Smooth muscle cell (in vitro differentiated cells): ENCODE results near the gene THAP11. TPM values are rescaled to one million over a fixed set of nuclear protein-coding genes. Genes with fewer than 3 reads are reported as not detected.

Experiments
- DNase-seq: peaks from one replicate; lab custom pipeline; 2025; ENCODE audit not compliant: unreplicated experiment; lab: John Stamatoyannopoulos, UW
- H2AFZ ChIP-seq: fragments of 200-600 bp; sonication (generic); 2 replicates; pipeline ENCODE4 v1.6.0; 2016; ENCODE audit warnings: antibody characterized with exemption, low read depth, mild to moderate bottlenecking
- H3F3A ChIP-seq: fragments of 200-600 bp; sonication (generic); 2 replicates; pipeline ENCODE4 v1.6.0; 2017; ENCODE audit warnings: antibody characterized with exemption, low read depth
- H3K27ac ChIP-seq: fragments of 200-600 bp; sonication (generic); 2 replicates; pipeline ENCODE4 v1.5.1; 2016; ENCODE audit warnings: low read depth, mild to moderate bottlenecking
- H3K27me3 ChIP-seq: fragments of 200-600 bp; sonication (generic); 2 replicates; pipeline ENCODE4 v1.6.1; 2016; ENCODE audit warnings: low read depth, mild to moderate bottlenecking
- H3K36me3 ChIP-seq: fragments of 200-600 bp; sonication (generic); 2 replicates; pipeline ENCODE4 v1.5.1; 2016; ENCODE audit warnings: low read depth
- H3K4me1 ChIP-seq: fragments of 200-600 bp; sonication (generic); 2 replicates; pipeline ENCODE4 v1.5.1; 2016; ENCODE audit warnings: low read depth
- H3K4me2 ChIP-seq: fragments of 200-600 bp; sonication (generic); 2 replicates; pipeline ENCODE4 v1.6.0; 2016; ENCODE audit warnings: mild to moderate bottlenecking
- H3K4me3 ChIP-seq: fragments of 200-600 bp; sonication (generic); 2 replicates; pipeline ENCODE4 v1.5.1; 2016; ENCODE audit warnings: mild to moderate bottlenecking
- H3K79me2 ChIP-seq: fragments of 200-600 bp; sonication (generic); 2 replicates; pipeline ENCODE4 v1.6.0; 2016; ENCODE audit warnings: low read depth, mild to moderate bottlenecking
- H3K9ac ChIP-seq: fragments of 200-600 bp; sonication (generic); 2 replicates; pipeline ENCODE4 v1.6.0; 2016; ENCODE audit warnings: low read depth
- H3K9me3 ChIP-seq: fragments of 200-600 bp; sonication (generic); replicated peaks from 2 replicates; pipeline ENCODE4 v1.5.1; 2016; ENCODE audit warnings: low read depth
- H4K20me1 ChIP-seq: fragments of 200-600 bp; sonication (generic); 2 replicates; pipeline ENCODE4 v1.6.0; 2016; ENCODE audit warnings: low read depth
- CTCF ChIP-seq: fragments of 200-600 bp; sonication (generic); IDR thresholded peaks from 2 replicates; pipeline ENCODE4 v1.5.1; 2017; ENCODE audit warnings: borderline replicate concordance, mild to moderate bottlenecking, antibody characterized with exemption; ENCODE audit not compliant: insufficient read depth, poor library complexity, severe bottlenecking
- WGBS: methylation state at CpG from one replicate; pipeline ENCODE4 v1.1.7; 2016; ENCODE audit warnings: low lambda C conversion rate; 5-methylcytosine and 5-hydroxymethylcytosine counted together
- polyA plus RNA-seq: library from polyadenylated mRNA; unstranded; fragments of >200 nt; fragmentation: Nextera tagmentation; extraction: Ambion mirVana; gene quantifications from 2 replicates; pipeline ENCODE4 v1.2.1, GENCODE V29; 2016
- total RNA-seq: library from RNA; depleted of rRNA; stranded (reverse); fragments of >200 nt; gene quantifications from 2 replicates; pipeline ENCODE4 v1.2.3, GENCODE V29; 2014

THAP11 gene
- total RNA-seq (23.0 and 31.3 TPM in 2 replicates), polyA plus RNA-seq (32.7 and 38.3 TPM in 2 replicates)

GRCh38 chr16:67841816-67842508 lies at the start of gene THAP11:
Gene THAP11, plus strand, starts transcription at chr16:67842320. Its CDS starts 235 bp downstream, at chr16:67842555.
- H3K79me2 ChIP-seq: peaks cover 30% of the 10 kb centered on the region
- peak within 1 kb of the TSS; percentile 94 for H3K4me2 ChIP-seq
- H3K4me1 ChIP-seq: peaks cover 35% of the 10 kb centered on the region
- H3K4me3 ChIP-seq: peak within 1 kb of the TSS; percentile 85
- no peaks in the 10 kb centered on the region for H3K27me3 ChIP-seq
- peak; percentile 63 for TF ChIP-seq CTCF
- H3K27ac ChIP-seq: peak within 1 kb of the TSS; percentile 98
- H2AFZ ChIP-seq: peak within 1 kb of the TSS; percentile 95
- WGBS: 2% methylated on average over 77 of the region's 83 CpGs
- peak; percentile 94 for DNase-seq
- no peaks in the 10 kb centered on the region for H3K9me3 ChIP-seq
- peak within 1 kb of the TSS; percentile 90 for H3K9ac ChIP-seq
- peaks cover 30% of the 10 kb centered on the region for H3F3A ChIP-seq
- H3K36me3 ChIP-seq: no peaks in the 10 kb centered on the region
- peaks cover 17% of the 10 kb centered on the region for H4K20me1 ChIP-seq

DNA sequence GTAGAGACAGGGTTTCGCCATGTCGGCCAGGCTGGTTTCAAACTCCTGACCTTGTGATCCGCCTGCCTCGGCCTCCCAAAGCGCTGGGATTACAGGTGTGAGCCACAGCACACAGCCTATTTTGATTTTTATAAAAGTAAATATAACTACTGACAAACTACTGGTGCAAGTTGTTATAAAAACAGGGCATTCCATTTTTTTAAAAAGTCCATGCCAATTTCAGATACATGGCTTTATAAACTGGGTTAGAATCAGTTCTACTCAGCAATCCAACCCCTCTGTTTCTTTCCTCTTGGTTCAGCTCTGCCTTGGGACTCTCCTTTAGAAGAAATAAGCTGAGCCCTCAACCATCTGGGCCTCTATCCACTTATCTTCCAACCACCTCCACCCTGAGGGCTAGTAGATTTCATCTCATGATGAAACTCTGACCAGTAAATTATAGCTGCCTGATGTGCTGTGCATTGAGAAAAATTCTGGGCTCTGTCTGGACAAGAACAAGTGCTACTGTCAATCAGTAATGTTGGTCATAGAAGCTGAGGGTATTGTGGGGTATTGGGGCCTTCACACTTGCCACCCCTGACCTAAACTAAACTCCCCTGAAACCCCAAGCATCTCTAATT lies 45.9 kb upstream of the THAP11 start:
- Histone ChIP-seq H3K4me1 (no peaks in the 10 kb centered on the region), H4K20me1 (peaks cover 94% of the 10 kb centered on the region), H3K27me3 (no peaks in the 10 kb centered on the region), H3K9ac (no peak overlapping the region), H2AFZ (no peak overlapping the region), H3K36me3 (no peaks in the 10 kb centered on the region), H3F3A (no peaks in the 10 kb centered on the region), H3K9me3 (no peaks in the 10 kb centered on the region), H3K4me3 (no peak overlapping the region), H3K79me2 (peaks cover 39% of the 10 kb centered on the region), H3K4me2 (no peak overlapping the region), H3K27ac (no peak overlapping the region)
- WGBS: 95% methylated on average over 5 of the region's 5 CpGs
- no peak for DNase-seq
- TF ChIP-seq CTCF: no peak

DNA sequence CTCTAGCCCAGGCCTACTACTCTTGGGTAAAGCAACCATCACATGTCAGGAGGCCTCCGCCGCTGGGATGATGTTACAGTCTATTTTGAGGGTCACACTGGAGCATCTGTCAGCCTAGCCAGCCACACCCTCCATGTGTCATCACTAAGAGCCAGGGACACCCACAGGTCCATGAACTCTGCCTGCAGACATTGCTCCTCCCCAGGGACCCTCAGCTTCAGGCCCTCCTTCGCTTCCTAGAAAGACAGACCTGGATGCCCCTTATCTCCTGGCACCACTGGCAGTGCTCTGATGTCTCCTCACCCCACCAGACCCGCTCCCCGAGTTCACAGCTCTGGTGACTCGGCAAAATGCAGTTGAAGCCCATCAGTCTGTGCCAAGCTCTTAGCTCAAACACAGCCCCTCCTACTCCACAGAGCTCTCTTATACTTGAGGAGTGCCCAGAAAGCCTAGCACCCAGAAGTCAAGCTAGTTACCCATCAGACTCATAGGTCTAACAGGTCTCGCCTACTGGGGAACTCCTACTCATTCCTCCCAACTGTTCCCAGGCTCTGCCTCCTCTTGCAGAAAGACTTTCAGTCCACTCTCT lies 41.7 kb upstream of the THAP11 start:
- Histone ChIP-seq H3K9me3 (no peaks in the 10 kb centered on the region), H3K79me2 (peaks cover 56% of the 10 kb centered on the region), H4K20me1 (peaks cover 77% of the 10 kb centered on the region), H2AFZ (no peak overlapping the region), H3K4me2 (no peak overlapping the region), H3K36me3 (no peaks in the 10 kb centered on the region), H3K4me3 (no peak overlapping the region), H3K9ac (no peak overlapping the region), H3F3A (no peaks in the 10 kb centered on the region), H3K4me1 (peaks cover 4% of the 10 kb centered on the region), H3K27me3 (no peaks in the 10 kb centered on the region), H3K27ac (no peak overlapping the region)
- TF ChIP-seq CTCF: no peak
- no peak for DNase-seq
- WGBS: 90% methylated on average over 7 of the region's 7 CpGs
